Spleen (tissue), 11 donors: ENCODE measurements around the gene GPD1L. TPM values are rescaled to one million over a fixed set of nuclear protein-coding genes. Genes with fewer than 3 reads are reported as not detected.

Experiments used
- DNase-seq: peaks from one replicate; pipeline ENCODE4 v3.0.0-alpha.2; 2020
- H3K27ac ChIP-seq, 8 donors: fragments of 200-600 bp; sonication (generic) in 7 of 8; 1 replicate in 4 of 8; 2 replicates in 4 of 8; pipeline versions ENCODE4 v1.5.0 to v1.8.0; 2016 to 2021; ENCODE audit warnings: inconsistent platforms in 4 of 8, mild to moderate bottlenecking in 4 of 8, moderate library complexity in 1 of 8
- H3K27me3 ChIP-seq, 7 donors: fragments of 200-600 bp; sonication (generic) in 6 of 7; replicated peaks in 1 of 7; 1 replicate in 4 of 7; 2 replicates in 3 of 7; pipeline versions ENCODE4 v1.5.0 to v1.8.0; 2016 to 2021; ENCODE audit warnings: inconsistent platforms in 3 of 7, mild to moderate bottlenecking in 1 of 7
- H3K36me3 ChIP-seq, 6 donors: fragments of 200-600 bp; sonication (generic) in 5 of 6; 1 replicate in 4 of 6; 2 replicates in 2 of 6; pipeline versions ENCODE4 v1.5.0 to v1.8.0; 2016 to 2021; ENCODE audit warnings: inconsistent platforms in 2 of 6
- H3K4me1 ChIP-seq, 6 donors: fragments of 200-600 bp; sonication (generic) in 5 of 6; 1 replicate in 3 of 6; 2 replicates in 3 of 6; pipeline versions ENCODE4 v1.5.0 to v1.8.0; 2016 to 2021; ENCODE audit warnings: inconsistent platforms in 3 of 6
- H3K4me3 ChIP-seq, 8 donors: fragments of 200-600 bp; sonication (generic) in 7 of 8; 1 replicate in 4 of 8; 2 replicates in 4 of 8; pipeline versions ENCODE4 v1.5.0 to v1.8.0; 2016 to 2021; ENCODE audit warnings: inconsistent platforms in 4 of 8, mild to moderate bottlenecking in 4 of 8, moderate library complexity in 2 of 8
- H3K9me3 ChIP-seq, 8 donors: fragments of 200-600 bp; sonication (generic) in 7 of 8; 1 replicate in 4 of 8; 2 replicates in 4 of 8; pipeline versions ENCODE4 v1.5.0 to v1.8.0; 2016 to 2021; ENCODE audit warnings: inconsistent platforms in 4 of 8
- CTCF ChIP-seq, 11 experiments: fragments of 200-600 bp in 7 of 11; fragments of 450-650 bp in 4 of 11; sonication (generic) in 4 of 11; IDR thresholded peaks in 8 of 11; conservative IDR thresholded peaks in 3 of 11; 1 replicate in 7 of 11; 2 replicates in 4 of 11; pipeline versions ENCODE4 v1.4.0 to v1.8.0; 2016 to 2021; ENCODE audit warnings: antibody characterized with exemption in 11 of 11, inconsistent platforms in 4 of 11, mild to moderate bottlenecking in 1 of 11
- POLR2A ChIP-seq, 3 donors: fragments of 450-650 bp; IDR thresholded peaks; one replicate each; pipeline ENCODE4 v1.5.1; 2017; ENCODE audit warnings: antibody characterized with exemption in 3 of 3, mild to moderate bottlenecking in 1 of 3
- POLR2AphosphoS5 ChIP-seq, 3 donors: sonication (generic); formaldehyde crosslinking; IDR thresholded peaks; one replicate each; pipeline ENCODE4 v1.5.1; 2017; ENCODE audit warnings: antibody characterized with exemption in 3 of 3
- whole genome bisulfite sequencing, 5 donors: extraction: QIAGEN DNeasy Blood & Tissue Kit in 3 of 5; methylation state at CpG; one replicate each; pipeline versions ENCODE4 v1.1.5 to v1.1.7; 2013 to 2018; 5-methylcytosine and 5-hydroxymethylcytosine counted together
- intact Hi-C: fragments of 100-400 bp; cut with DNase I; formaldehyde crosslinking; loops from one replicate; pipeline ENCODE4 v1.15.0; 2023; ENCODE audit warnings: low total_unique reads
- polyA plus RNA-seq, 3 donors: library from polyadenylated mRNA; stranded (reverse); fragments of 200-250 nt; gene quantifications; one replicate each; pipeline ENCODE4 v1.2.1, GENCODE V29; 2013
- total RNA-seq, 7 donors: library from RNA; depleted of rRNA in 3 of 7; stranded (reverse); fragments of >200 nt in 3 of 7; fragmentation: NEBNext Ultra II Directional in 4 of 7; extraction: Animal tissue kit (Norgen Biotek cat#: 25700) in 4 of 7; gene quantifications; one replicate each; pipeline versions ENCODE4 v1.1.0 to v1.2.1, GENCODE V29; 2016 to 2021
- donor health status: healthy with polysubstance abuse.
- donor health status: DM: no; HTN: no; CAD: no; lungs with moderate emphysema.
- donor health status: DM: no; HTN: no; CAD: no.
- donor health status: Bipolar disorder and iron deficiency.
- donor health status: healthy.
- donor health status: DM: no; HTN: no; CAD: no.
- donor health status: DM: yes; HTN: yes; CAD: no.

The GPD1L gene
- total and polyA plus RNA-seq, 10 donors = 6.2 to 38.9 (median 25.1) TPM

GRCh38 chr3:32089476-32089875 lies 16.9 kb upstream of the GPD1L start:
- peaks cover 0 to 11% (median 7%) of the 10 kb centered on the region in 8 donors for H3K9me3 ChIP-seq
- no peaks in the 10 kb centered on the region for H3K36me3 ChIP-seq
- H3K4me3 ChIP-seq = no peak overlapping the region
- intact Hi-C loops = no loop called here
- no peaks in the 10 kb centered on the region for H3K27me3 ChIP-seq
- no peak overlapping the region for H3K27ac ChIP-seq
- TF ChIP-seq CTCF (IDR thresholded peaks at IDR 0.05 in 8 of 11, conservative IDR thresholded peaks at IDR 0.05 in 3 of 11) (no peak), POLR2A (IDR thresholded peaks at IDR 0.05) (no peak), POLR2AphosphoS5 (IDR thresholded peaks at IDR 0.05) (no peak)
- H3K4me1 ChIP-seq = peaks cover 0 to 4% (median 0%) of the 10 kb centered on the region in 6 donors
- 90 to 94% (median 92%) methylated on average over 6 of the region's 6 CpGs for WGBS, 5 donors
- DNase-seq = no peak

GRCh38 chr3:32093204-32093603 lies 13.2 kb upstream of the GPD1L start:
- intact Hi-C loops = no loop called here
- Histone ChIP-seq H3K4me1 (peaks cover 0 to 4% (median 0%) of the 10 kb centered on the region in 6 donors), H3K4me3 (no peak overlapping the region), H3K27ac (no peak overlapping the region), H3K9me3 (peaks cover 0 to 9% (median 5%) of the 10 kb centered on the region in 8 donors), H3K27me3 (no peaks in the 10 kb centered on the region), H3K36me3 (no peaks in the 10 kb centered on the region)
- no peak for TF ChIP-seq CTCF (IDR thresholded peaks at IDR 0.05 in 8 of 11, conservative IDR thresholded peaks at IDR 0.05 in 3 of 11)
- TF ChIP-seq POLR2A (IDR thresholded peaks at IDR 0.05) = no peak
- TF ChIP-seq POLR2AphosphoS5 (IDR thresholded peaks at IDR 0.05) = no peak
- 88 to 96% (median 91%) methylated on average over 5 of the region's 5 CpGs for WGBS, 5 donors
- DNase-seq = no peak

GRCh38 chr3:32095431-32095830 lies 11.0 kb upstream of the GPD1L start:
- TF ChIP-seq CTCF (IDR thresholded peaks at IDR 0.05 in 8 of 11, conservative IDR thresholded peaks at IDR 0.05 in 3 of 11) (no peak), POLR2A (IDR thresholded peaks at IDR 0.05) (no peak), POLR2AphosphoS5 (IDR thresholded peaks at IDR 0.05) (no peak)
- no peak for DNase-seq
- peaks cover 0 to 4% (median 0%) of the 10 kb centered on the region in 6 donors for H3K4me1 ChIP-seq
- no peaks in the 10 kb centered on the region for H3K27me3 ChIP-seq
- intact Hi-C loops = no loop called here
- WGBS, 5 donors = 66 to 83% (median 74%) methylated on average over 3 of the region's 3 CpGs
- no peak overlapping the region for H3K4me3 ChIP-seq
- peaks cover 0 to 4% (median under 1%) of the 10 kb centered on the region in 8 donors for H3K9me3 ChIP-seq
- no peaks in the 10 kb centered on the region for H3K36me3 ChIP-seq
- no peak overlapping the region for H3K27ac ChIP-seq

- intact Hi-C loops = no loop called here
Observed at GRCh38 chr3:32097768-32098167, 8.7 kb upstream of the GPD1L start.

More at GRCh38 chr3:32097768-32098167, 8.7 kb upstream of the GPD1L start:
- no peak overlapping the region for H3K27ac ChIP-seq
- no peaks in the 10 kb centered on the region for H3K4me1 ChIP-seq
- no peak for TF ChIP-seq CTCF (IDR thresholded peaks at IDR 0.05 in 8 of 11, conservative IDR thresholded peaks at IDR 0.05 in 3 of 11)
- TF ChIP-seq POLR2AphosphoS5 (IDR thresholded peaks at IDR 0.05) = no peak
- TF ChIP-seq POLR2A (IDR thresholded peaks at IDR 0.05) = no peak
- 33 to 60% (median 53%) methylated on average over 1 of the region's 1 CpG for WGBS, 5 donors
- no peaks in the 10 kb centered on the region for H3K27me3 ChIP-seq
- peaks cover 0 to 27% (median 22%) of the 10 kb centered on the region in 8 donors for H3K9me3 ChIP-seq
- DNase-seq = no peak
- no peak overlapping the region for H3K4me3 ChIP-seq
- no peaks in the 10 kb centered on the region for H3K36me3 ChIP-seq
